Stimulated activated CD4-positive, alpha-beta T cell treated with anti-CD3 and anti-CD28 coated beads, Interleukin-4, amount 100 ng/mL, for 1 hour (primary cell): Measurements from ENCODE around the gene TBC1D17.

Experiments used
- DNase-seq: peaks from one replicate; pipeline ENCODE4 v3.0.0-alpha.2; 2020

The TBC1D17 gene

DNA sequence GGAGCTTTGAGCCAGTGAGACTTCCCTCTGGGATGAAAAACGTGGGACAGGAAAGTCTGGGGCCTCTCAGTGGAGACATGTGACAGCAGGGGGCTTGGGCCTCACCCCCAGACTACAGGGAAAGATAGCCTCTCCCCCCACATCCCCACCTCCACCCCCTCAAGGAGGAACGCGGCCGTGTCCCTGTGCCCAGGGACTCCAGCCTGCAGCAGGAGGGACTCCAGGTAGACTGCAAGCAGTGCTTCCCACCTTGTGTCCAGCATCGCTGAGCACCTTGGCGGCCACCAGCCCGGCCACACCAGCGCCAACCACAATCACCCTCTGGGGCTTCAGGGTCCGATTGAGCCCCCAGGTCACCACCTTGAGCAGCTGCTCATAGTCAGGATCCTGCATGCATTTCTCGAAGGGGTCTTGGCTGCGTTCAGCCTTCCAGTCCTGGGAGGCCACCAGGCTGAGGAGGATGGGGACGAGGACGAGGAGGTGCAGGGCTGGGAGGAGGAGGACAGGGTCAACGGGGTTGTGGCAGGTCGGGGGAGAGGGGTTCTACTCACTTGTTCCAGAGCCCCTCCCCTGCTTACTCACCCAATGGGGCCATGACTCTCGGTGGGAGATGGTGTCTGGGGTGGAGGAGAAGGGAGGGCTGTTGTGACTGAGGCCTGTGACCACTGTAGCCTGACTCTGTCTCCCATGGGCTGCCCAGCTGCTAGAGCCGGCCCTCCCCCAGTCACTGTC lies 18.2 kb downstream of the TBC1D17 start:
- no peak for DNase-seq

DNA sequence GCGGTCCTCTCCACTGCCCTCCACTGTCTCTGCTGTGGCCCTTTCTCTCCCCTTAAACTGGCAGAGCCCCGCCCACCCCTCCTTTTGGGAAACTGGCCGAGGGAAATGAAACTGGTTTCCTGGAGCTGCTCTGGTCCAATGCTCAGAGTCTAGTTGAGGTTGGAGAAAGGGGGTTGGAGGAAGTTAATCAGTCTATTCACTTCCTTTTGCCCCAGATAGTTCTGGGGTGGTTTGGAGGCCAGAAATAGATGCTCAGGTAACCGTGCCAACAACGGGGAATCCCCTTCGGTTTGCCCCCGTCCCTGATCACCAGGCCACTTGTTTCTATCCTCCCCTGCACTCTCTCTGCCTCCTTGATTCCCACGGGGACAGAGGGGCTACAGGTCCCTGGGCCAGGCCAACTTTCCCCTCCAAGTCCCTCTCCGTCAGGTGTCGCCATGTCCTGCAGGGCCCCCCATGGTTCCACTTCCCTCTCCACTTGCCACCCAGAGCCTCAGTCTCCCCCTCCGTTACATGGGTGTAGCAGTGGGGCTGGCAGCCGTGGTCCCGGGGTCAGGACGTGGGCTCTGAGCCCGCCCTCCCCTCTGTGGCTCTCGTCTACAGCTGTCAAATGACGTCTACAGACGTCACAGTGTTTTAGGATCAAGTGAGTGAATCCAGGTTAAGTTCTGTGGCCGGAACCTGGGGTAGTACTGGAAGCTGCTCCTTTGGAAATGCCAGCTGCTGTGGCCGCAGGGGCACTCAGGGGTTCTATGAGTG lies 19.5 kb downstream of the TBC1D17 start, which contains the start of gene IL4I1:
Gene IL4I1 (minus strand): TSS at position 25 of the 759 bp plus-strand sequence. CDS start 727 bp downstream, outside the sequence.
- DNase-seq = peak; percentile 59

DNA sequence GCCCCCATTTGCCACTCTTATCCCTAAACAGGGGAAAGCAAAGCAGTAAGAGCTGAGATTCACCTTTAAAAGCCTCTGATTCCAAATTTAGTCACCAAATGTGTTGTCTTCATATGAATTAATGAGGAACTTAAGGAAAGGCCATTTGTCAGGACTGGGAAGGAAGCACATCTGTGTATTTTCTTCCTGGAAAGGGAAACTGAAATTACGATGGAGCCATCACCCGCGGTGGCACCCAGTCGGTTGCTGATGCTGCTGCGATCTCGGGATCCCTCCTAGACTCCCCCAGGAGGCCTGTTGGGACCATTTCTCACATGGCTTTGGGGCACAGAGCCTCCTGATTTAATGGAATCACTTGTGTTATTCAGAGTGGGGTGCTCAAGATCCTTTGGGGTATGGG lies 26.6 kb downstream of the TBC1D17 start:
- no peak for DNase-seq

DNA sequence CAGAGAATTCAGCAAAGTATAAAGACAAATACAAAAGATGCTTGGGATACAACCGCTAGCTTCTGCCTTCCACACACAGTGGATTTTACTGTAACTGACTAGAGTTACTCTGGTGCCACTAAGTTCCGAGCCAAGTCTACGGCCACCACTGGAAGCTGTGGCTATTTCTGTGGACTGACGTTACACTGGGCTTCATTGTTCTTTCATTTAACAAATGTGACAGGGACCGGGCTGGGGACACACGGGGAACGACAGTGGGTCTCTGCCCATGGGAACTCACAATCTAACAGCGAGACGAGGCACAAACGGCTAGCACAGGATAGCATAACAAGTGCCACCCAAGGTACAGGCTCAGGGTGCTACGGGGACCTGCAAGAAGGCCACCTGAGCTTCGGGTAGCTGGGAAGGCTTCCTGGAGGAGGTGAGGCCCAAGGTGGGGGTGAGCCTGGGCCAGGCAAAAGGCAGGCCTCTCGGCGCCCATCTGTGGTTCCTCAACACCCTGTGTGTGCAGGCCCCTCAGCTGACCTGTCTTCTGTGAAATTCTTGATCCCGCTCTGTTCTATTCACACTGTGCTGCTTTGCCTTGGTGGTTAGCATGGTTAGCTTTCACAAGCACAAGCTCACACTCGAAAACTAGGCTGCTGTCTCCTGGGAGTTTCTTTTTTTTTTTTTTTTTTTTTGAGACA lies 29.5 kb downstream of the TBC1D17 start:
- DNase-seq = no peak

DNA sequence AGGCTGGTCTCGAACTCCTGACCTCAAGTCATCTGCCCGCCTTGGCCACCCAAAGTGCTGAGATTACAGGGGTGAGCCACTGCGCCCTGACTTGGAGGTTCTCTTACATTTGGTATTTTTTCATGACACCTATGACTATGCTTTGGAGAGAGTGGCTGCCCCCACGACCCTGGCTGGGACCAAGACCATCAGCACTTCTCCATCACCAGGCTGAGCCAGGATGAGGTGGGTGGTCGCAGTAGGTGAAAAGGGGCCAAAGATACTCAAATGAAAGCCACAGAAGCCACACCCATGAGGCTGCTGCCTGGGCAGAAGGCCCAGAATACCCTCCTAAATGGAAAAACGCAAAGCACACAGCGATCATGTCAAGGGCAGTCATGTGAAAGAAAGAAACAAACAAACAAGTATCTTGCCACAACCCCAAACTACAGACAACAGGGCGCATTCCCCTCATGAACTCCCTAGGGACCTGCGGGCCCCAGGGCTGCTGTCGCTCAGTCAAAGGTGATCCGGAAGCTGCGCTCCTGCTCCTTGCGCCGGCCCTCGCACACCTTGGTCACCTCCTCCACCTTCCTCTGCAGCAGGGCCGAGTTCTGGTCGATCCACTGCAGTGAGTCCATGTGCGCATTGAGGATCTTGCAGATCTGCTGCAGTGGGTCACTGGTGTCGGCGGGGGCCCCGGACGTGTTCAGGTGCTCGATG lies 30.4 kb downstream of the TBC1D17 start:
- no peak for DNase-seq

DNA sequence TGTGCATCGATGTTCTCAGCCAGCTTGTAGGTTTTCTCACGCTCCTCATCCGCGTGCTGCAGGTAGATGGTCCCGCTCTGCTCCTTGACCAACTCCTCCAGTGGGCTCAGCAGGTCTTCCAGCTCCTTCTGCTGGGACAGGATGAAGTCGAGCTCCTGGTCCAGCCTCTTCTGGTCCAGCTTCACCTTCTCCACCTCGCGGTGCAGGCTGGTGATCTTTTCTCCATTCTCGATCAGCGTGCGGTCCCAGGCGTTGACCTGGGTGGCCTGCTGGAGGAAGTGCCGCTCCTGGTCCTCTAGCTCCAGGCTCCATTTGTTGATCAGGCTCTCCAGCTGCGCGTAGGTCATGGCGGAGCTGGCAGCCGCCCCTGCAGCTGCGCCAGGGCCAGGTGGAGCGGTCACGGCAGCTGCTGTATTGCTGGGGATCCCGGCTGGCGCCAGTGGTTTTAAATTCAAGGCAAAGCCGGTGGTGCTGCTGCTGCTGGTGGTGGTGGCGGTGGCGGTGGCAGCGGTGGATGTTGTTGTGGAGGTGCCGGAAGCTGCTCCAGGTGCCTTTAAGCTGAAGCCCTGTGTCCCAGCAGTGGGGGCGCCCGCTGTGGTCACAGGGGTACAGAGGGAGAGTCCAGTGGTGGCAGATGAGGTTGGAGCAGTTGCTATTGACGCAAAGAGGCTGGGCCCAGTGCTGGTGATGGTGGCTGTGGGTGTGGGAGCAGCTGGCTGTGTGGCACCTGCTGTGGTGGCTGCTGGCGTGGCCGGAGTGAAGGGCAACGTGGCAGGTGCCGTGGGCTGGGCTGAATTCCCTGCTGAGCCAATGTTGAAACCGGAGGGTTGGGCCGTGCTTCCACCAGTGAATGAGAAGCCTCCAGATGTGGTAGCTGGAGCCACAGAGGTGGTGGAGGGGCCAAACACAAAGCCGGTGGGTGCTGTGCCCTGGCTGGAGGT lies 31.2 kb downstream of the TBC1D17 start:
- DNase-seq = no peak

DNA sequence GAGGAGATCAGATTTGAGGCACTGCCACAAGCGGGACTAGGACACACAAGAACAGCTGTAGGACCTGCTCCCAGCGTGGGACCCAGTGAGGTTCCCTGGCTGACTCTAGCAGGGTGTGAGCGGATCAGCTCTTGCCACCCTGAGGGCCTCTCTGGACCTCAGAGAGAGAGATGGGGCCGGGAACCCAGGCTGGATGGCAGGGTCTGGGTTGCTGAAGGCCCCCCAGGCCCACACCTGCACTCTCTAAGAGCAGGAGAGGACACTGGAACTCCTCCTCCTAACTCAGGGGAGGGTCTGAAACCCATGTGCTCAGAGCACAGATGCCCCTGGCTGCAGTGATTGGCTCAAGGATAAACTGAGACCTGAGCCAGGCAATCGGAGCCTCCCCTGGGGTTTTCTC lies 32.7 kb downstream of the TBC1D17 start:
- no peak for DNase-seq

DNA sequence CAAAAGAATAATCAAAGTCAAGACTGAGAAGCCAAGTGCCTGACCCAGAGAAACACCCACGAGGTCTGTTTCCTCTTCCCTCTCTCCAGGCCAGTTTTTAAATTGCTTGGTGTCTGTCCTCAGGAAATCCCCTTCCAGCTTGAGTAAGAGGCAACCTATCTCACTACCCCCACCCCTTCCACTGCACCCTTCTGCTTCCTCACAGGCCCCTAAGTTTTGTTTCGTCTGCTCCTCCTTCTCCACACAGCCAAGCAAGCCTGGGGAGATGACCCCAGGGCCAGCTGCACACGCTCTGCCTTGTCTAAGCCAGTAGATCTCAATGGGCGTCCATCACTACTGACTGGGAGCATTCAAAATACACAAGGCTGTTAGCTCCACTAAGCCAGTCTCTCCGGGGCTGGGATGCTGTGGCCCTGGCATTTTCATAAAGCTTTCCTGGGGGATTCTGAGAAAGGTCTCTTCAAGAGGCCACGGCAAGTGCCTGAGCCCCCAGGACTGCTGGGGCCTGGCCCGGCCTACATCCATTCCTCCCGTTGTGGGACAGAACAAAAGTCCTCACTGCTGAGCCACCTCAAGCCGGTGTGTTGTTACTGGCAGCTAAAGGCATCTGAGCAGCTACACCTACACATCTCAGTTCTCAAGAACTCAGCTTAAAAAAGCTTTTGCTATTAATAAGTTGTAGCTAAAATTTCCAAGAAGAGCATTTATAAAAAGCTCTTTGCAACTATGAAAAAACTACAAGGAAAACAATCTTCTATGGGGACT lies 34.1 kb downstream of the TBC1D17 start:
- DNase-seq = peak; percentile 37

DNA sequence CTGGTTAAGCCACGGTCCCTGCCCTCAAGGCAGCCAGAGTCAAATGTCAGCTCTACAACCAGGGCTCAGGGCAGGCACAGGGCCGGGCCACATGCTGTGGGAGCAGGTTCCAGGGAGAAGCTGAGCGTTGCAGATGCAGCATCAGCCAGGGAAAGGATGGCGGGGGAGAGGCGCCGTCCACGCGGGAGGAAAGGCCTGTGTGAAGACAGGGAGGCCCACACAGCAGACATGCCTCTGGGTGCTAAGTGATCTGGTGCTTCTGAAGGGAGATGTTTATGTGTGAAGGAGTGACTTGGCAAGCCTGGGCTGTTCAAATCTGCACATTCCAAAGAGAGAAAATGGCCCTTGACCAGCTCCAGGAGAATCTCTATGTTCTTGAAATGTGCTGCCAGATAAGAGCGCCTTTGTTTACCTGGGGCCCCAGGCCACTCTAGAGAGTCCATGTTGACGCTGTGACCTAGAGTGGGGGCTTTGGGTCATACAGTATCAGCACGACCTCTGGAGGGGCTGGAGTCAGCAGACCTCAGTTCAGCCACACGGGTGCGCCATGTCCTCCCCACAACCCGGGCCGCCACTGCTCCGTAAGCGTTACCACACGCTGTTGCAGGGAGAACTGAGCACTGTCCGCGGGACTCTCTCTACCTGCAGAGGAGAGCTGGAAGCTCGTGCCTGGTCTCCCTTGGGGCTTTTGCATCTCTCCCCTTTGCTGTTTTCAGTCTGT lies 35.6 kb downstream of the TBC1D17 start:
- DNase-seq = no peak

DNA sequence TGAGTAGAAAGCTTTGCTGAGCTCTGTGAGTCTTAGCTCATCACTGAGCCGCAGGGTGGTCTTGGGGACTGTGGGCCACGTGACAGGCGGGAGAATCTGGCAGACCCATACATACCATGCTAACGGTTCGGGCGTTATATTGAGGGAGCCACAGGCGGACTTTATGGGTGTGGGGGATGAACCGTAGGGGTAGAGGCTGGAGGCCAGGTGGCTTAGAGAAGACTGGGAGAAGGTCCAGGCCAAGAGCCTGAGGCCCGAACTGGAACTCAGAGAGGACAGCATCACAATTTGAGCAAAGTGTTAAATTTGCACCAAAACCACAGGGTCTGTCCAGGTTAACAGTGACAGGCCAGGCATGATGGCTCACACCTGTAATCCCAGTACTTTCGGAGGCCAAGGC lies 36.2 kb downstream of the TBC1D17 start:
- no peak for DNase-seq

DNA sequence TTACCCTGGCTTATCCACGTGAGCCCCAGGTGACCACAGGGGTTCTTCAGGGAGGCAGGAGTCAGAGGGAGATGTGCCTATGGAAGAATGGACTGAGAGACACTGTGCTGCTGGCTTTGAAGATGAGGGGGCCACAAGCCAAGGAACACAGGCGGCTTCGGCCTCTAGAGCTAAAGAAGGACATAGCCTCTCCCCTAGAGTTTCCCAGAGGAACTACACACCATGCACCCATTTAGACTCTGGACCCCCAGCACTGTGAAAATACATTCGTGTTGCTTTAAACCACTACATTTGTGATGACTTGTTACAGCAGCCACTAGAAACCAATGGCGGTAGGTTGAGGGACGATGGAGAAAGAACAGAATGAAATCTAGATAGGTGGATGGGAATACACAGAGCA lies 37.8 kb downstream of the TBC1D17 start:
- no peak for DNase-seq

DNA sequence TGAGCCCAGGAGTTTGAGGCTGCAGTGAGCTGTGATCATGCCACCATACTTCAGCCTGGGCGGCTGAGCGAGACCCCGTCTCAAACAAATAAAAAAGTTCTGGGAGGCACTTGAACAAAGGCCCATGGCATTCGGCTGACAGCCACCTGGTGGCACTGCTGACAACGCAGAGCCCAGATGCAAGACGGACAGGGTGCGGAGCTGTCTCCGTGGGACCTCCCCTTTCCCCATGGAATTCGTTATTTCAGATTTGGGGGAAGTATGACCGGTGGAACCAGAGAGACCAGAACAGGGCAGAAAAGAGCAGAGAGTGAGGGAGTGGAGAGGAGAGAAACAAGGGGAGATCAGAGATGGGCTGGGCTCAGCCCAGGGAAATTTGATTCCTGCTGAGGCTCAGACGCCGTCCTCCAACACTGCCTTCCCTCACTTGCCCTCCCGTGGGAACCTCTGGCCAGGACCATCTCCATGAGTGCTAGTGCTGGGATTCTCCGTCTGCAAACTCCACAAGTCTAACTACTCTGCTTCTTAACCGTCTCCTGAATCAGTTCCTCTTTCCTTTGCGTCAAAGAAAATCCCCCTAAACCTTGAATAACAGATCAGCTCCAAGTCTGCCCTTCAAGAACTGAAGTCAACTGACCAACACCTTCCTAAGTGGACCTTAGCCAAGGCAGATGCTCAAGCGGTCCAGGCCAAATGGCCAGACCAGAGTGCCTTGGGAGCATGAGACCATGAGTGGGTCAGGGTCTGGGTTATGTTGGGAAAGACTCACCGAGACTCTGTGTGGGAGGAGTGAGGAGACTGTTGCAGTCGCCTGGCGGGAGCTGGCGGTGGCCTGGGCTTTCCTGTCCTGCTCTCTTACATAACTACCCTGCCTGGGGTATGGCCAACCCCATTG lies 39.6 kb downstream of the TBC1D17 start:
- no peak for DNase-seq

DNA sequence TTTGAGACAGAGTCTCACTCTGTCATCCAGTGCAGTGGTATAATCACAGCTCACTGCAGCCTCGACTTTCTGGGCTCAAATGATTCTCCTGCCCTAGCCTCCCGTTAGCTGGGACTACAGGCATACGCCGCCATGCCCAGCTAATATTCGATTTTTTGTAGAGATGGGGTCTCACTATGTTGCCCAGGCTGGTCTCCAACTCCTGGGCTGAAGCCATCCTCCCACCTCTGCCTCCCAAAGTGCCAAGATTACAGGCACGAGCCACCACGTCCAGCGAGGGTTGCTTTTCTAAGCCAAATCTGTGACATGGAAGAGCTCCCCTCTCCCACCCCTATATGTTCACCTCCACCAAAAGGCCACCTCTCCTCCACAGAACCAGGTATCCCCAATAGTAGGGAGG lies 40.6 kb downstream of the TBC1D17 start:
- no peak for DNase-seq

DNA sequence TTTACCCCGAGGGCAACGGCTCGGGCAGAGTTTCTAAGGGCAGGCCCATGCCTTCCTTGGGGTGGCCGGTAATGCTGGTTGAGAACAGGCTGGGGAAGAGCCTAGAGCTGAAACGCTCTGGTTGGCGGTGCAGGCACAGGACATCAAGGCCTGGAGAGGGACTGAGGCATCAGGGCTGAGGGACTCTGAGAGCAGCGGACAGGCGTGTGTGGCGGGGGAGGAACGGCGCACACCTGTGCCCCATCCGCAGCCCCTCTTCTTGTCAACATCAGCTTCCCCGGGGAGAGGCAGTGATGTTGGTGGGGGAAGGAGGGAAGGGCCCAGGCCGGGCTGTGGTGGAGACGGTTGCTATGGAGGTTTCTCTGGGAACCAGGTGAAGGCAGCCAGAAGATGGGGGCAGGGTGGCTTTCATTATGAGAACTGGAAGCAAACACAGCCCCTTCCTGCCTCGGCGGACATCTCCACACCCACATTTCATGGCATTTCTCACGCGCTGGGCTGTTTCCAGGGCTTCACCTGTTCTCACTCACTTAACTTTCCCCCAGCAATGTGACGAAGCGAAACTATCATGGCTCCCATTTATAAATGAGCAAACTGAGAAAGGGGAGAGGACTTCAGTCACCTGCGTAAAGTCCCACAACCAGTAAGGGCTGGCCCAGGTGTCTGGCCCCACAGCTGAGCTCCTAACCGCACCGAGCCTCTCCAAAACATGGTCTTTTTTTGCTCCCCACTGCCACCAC lies 43.3 kb downstream of the TBC1D17 start:
- DNase-seq = no peak

DNA sequence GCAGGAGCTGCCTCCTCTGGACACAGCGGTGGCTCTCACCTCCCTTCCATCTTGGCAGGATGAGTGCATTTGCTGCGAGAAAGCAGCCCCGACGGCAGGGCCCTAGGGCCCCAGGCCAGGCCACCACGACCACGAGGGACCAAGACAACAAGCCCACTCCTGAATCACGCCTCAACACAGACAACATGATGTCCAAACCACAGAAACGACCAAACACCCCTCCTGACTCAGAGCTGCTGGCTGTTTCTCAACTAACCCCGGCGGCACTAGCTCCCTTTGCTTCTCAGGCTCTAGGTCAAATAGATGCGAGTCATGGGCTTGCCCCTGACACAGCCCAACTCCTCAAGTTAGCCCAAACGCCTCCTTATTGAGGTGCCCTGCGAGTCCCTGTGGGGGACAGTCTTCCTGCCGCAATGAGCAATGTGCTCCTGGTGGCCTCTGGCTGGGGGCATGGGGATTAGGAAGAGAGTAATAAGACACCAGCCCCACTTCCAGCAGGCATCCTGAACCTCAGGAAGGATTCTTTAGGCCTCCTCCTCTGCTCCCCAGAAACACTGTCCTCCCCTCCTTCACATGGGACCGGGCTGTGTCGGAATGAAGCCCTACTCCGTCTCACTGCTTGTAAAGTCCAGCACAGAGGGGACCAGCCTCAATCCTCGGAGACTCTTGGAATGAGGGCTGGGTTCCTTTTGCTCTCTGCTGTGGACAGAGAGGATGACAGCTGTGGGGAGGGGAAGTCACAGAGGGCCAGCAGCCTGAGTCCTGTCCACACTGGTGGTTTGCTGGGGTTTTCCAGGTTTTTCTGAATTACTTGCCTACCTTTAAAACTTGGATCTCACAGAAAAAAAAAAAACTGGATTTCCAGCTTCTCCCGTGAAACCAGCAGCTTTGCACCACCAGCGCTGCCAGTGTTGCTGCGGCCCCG lies 44.6 kb downstream of the TBC1D17 start:
- no peak for DNase-seq

DNA sequence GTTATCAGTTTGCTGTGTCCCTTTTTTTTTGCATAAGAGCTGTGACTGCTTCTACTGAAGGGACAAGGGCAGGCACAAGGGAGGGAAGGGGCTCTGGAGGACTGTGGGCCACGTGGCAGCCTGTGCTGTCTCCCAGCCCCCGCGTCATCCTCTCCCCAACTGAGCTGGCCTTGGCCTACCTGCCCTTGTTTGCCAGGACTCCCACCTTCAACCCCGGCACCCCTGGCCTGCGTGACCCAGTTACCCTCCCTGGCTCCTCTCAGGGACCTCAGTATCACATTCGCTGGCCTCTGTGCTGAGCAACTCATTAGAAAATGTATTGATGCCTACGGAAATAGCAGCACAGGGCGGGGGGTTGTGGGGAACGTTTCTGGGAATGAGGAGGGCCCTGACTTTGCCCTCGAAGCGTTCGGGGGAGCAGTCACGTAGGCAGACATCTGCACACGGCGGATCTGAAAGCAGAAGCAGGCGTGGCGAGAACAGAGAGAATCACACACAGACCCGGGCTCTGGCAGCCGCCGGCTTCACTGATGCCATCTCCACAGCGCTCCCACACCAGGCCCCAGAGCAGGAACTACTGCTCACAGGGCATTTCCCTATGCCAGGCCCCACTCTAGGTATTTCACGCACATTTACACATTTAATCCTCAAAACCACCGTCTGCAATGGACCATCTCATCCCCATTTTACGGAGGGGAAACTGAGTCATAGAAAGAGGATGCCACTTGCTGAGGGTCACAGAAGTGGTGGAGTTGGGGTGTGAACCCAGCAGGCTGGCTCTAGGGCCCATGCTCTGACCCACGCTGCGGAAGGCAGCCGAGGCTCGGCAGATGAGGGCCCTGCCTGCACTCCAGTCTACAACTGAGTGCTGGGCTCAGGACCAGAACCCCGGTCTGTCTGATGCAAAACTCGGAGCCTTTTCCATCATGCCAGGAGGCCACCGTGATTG lies 45.8 kb downstream of the TBC1D17 start:
- no peak for DNase-seq
